Neural progenitor cell (in vitro differentiated cells): ENCODE results near the gene GSTA4. TPM values are rescaled to one million over a fixed set of nuclear protein-coding genes. Genes with fewer than 3 reads are reported as not detected.
"Not testable (repeated sequence)": the region's sequence is repeated elsewhere in the genome, so short reads cannot be mapped to it uniquely, and the experiment has no call there.

Experiments
- DNase-seq: peaks from one replicate; pipeline ENCODE4 v3.0.0-alpha.2; 2016; ENCODE audit warnings: low spot score
- H2AFZ ChIP-seq: fragments of 200-600 bp; sonication (generic); replicated peaks from 2 replicates; pipeline ENCODE4 v1.6.1; 2016; ENCODE audit warnings: antibody characterized with exemption
- H3F3A ChIP-seq: fragments of 200-600 bp; sonication (generic); 2 replicates; pipeline ENCODE4 v1.6.1; 2016; ENCODE audit warnings: antibody characterized with exemption, low read depth
- H3K27ac ChIP-seq: fragments of 200-600 bp; sonication (generic); 2 replicates; pipeline ENCODE4 v1.5.1; 2016; ENCODE audit warnings: mild to moderate bottlenecking
- H3K27me3 ChIP-seq: fragments of 200-600 bp; sonication (generic); 2 replicates; pipeline ENCODE4 v1.6.1; 2016; ENCODE audit warnings: mild to moderate bottlenecking, moderate library complexity
- H3K36me3 ChIP-seq: fragments of 200-600 bp; sonication (generic); 2 replicates; pipeline ENCODE4 v1.5.1; 2016
- H3K4me1 ChIP-seq: fragments of 200-600 bp; sonication (generic); 2 replicates; pipeline ENCODE4 v1.6.1; 2016; ENCODE audit warnings: mixed run types
- H3K4me2 ChIP-seq: fragments of 200-600 bp; sonication (generic); 2 replicates; pipeline ENCODE4 v1.6.1; 2016
- H3K4me3 ChIP-seq: fragments of 200-600 bp; sonication (generic); 2 replicates; pipeline ENCODE4 v1.5.1; 2016
- H3K79me2 ChIP-seq: fragments of 200-600 bp; sonication (generic); 2 replicates; pipeline ENCODE4 v1.6.1; 2016; ENCODE audit warnings: low read depth
- H3K9ac ChIP-seq: fragments of 200-600 bp; sonication (generic); 2 replicates; pipeline ENCODE4 v1.6.1; 2016
- H3K9me3 ChIP-seq: fragments of 200-600 bp; sonication (generic); 2 replicates; pipeline ENCODE4 v1.5.1; 2016; ENCODE audit warnings: low read depth
- H4K20me1 ChIP-seq: fragments of 200-600 bp; sonication (generic); 2 replicates; pipeline ENCODE4 v1.6.1; 2016; ENCODE audit warnings: low read depth
- H3K27ac Mint-ChIP-seq: 3 replicates; pipeline ENCODE4 v1.8.0; 2021; ENCODE audit warnings: mixed read lengths
- H3K27me3 Mint-ChIP-seq: 2 replicates; pipeline ENCODE4 v1.8.0; 2022; ENCODE audit warnings: low read depth, mild to moderate bottlenecking, inconsistent platforms, moderate library complexity, mixed read lengths; ENCODE audit not compliant: insufficient read depth
- H3K36me3 Mint-ChIP-seq: 3 replicates; pipeline ENCODE4 v1.8.0; 2021; ENCODE audit warnings: mixed read lengths
- H3K4me1 Mint-ChIP-seq: 3 replicates; pipeline ENCODE4 v1.8.0; 2021; ENCODE audit warnings: mixed read lengths
- H3K4me3 Mint-ChIP-seq: 3 replicates; pipeline ENCODE4 v1.8.0; 2021; ENCODE audit warnings: mild to moderate bottlenecking, moderate library complexity, mixed read lengths
- H3K9me3 Mint-ChIP-seq: 3 replicates; pipeline ENCODE4 v1.8.0; 2020; ENCODE audit warnings: mixed read lengths
- CTCF ChIP-seq: fragments of 200-600 bp; sonication (generic); IDR thresholded peaks from 2 replicates; pipeline ENCODE4 v1.5.1; 2017; ENCODE audit warnings: antibody characterized with exemption, mild to moderate bottlenecking
- EZH2 ChIP-seq: fragments of 200-600 bp; sonication (generic); IDR thresholded peaks from 2 replicates; pipeline ENCODE4 v1.6.1; 2017; ENCODE audit warnings: antibody characterized with exemption, mild to moderate bottlenecking, moderate library complexity
- EZH2phosphoT487 ChIP-seq: fragments of 200-600 bp; sonication (generic); IDR thresholded peaks from 2 replicates; pipeline ENCODE4 v1.6.1; 2017; ENCODE audit warnings: antibody characterized with exemption
- total RNA-seq: library from RNA; depleted of rRNA; stranded (reverse); fragments of >200 nt; gene quantifications from 2 replicates; pipeline ENCODE4 v1.2.3, GENCODE V29; 2015; ENCODE audit warnings: low replicate concordance

GSTA4 gene
- total RNA-seq, result 62.2 and 113 TPM in 2 replicates

- peak within 1 kb of the TSS; percentile 91 for H3K9ac ChIP-seq
- peaks cover 22% of the 10 kb centered on the region for H3F3A ChIP-seq
- H3K27ac Mint-ChIP-seq, result peak within 1 kb of the TSS; percentile 99
- H2AFZ ChIP-seq, result peak within 1 kb of the TSS; percentile 83
- H3K9me3 ChIP-seq, H3K27me3 ChIP-seq, H4K20me1 ChIP-seq, H3K36me3 ChIP-seq, H3K9me3 Mint-ChIP-seq: not testable (repeated sequence)
- peak within 1 kb of the TSS; percentile 93 for H3K4me2 ChIP-seq
- peak within 1 kb of the TSS; percentile 72 for H3K4me3 ChIP-seq
- DNase-seq, result peak; percentile 99
- H3K4me3 Mint-ChIP-seq, result peak within 1 kb of the TSS; percentile 95
- peaks cover 21% of the 10 kb centered on the region for H3K4me1 Mint-ChIP-seq
- peak within 1 kb of the TSS; percentile 97 for H3K27ac ChIP-seq
- peak; percentile 74 for TF ChIP-seq CTCF
- peaks cover 20% of the 10 kb centered on the region for H3K27me3 Mint-ChIP-seq
- peaks cover 23% of the 10 kb centered on the region for H3K36me3 Mint-ChIP-seq
- peaks cover 14% of the 10 kb centered on the region for H3K79me2 ChIP-seq
- H3K4me1 ChIP-seq, result peaks cover 12% of the 10 kb centered on the region
Observed at GRCh38 chr6:52995089-52995912, at the start of gene GSTA4. TSS of gene GSTA4 (minus strand) at chr6:52995284. CDS start at chr6:52994243, 1,041 bp downstream.

- Mint-ChIP-seq H3K4me1 (peaks cover 39% of the 10 kb centered on the region), H3K9me3 (no peaks in the 10 kb centered on the region), H3K36me3 (peaks cover 20% of the 10 kb centered on the region), H3K27ac (peak overlapping the region; percentile 45), H3K4me3 (no peak overlapping the region), H3K27me3 (no peaks in the 10 kb centered on the region)
- no peak for DNase-seq
- Histone ChIP-seq H3K4me3 (no peak overlapping the region), H3K79me2 (peaks cover 4% of the 10 kb centered on the region), H4K20me1 (peaks cover 17% of the 10 kb centered on the region), H3K9ac (no peak overlapping the region), H3K36me3 (no peaks in the 10 kb centered on the region), H3K27me3 (no peaks in the 10 kb centered on the region), H3F3A (peaks cover 13% of the 10 kb centered on the region), H3K27ac (no peak overlapping the region), H3K9me3 (no peaks in the 10 kb centered on the region), H3K4me1 (peaks cover 21% of the 10 kb centered on the region), H2AFZ (no peak overlapping the region), H3K4me2 (peak overlapping the region; percentile 66)
- TF ChIP-seq EZH2, result no peak
- TF ChIP-seq CTCF, result no peak
- TF ChIP-seq EZH2phosphoT487, result no peak
Observed at GRCh38 chr6:53044572-53044971, 49.5 kb upstream of the GSTA4 start.

- TF ChIP-seq CTCF, result no peak
- TF ChIP-seq EZH2phosphoT487, result no peak
- TF ChIP-seq EZH2, result no peak
- peak overlapping the region; percentile 91 for H3K27ac Mint-ChIP-seq
- peaks cover 4% of the 10 kb centered on the region for H3K79me2 ChIP-seq
- peak; percentile 67 for DNase-seq
- H3K36me3 Mint-ChIP-seq, result peaks cover 25% of the 10 kb centered on the region
- H3K36me3 ChIP-seq, result no peaks in the 10 kb centered on the region
- no peak overlapping the region for H2AFZ ChIP-seq
- H3K9me3 ChIP-seq, result no peaks in the 10 kb centered on the region
- peaks cover 21% of the 10 kb centered on the region for H3K4me1 ChIP-seq
- H3K4me1 Mint-ChIP-seq, result peaks cover 34% of the 10 kb centered on the region
- no peak overlapping the region for H3K4me3 ChIP-seq
- no peaks in the 10 kb centered on the region for H3K27me3 ChIP-seq
- peaks cover 13% of the 10 kb centered on the region for H3F3A ChIP-seq
- H3K4me2 ChIP-seq, result peak overlapping the region; percentile 66
- H3K27me3 Mint-ChIP-seq, result no peaks in the 10 kb centered on the region
- H3K27ac ChIP-seq, result no peak overlapping the region
- H3K4me3 Mint-ChIP-seq, result peak overlapping the region; percentile 52
- H4K20me1 ChIP-seq, result peaks cover 17% of the 10 kb centered on the region
- no peak overlapping the region for H3K9ac ChIP-seq
- H3K9me3 Mint-ChIP-seq, result no peaks in the 10 kb centered on the region
Observed at GRCh38 chr6:53044071-53044470, 49.0 kb upstream of the GSTA4 start.
